SJSA1 (cell line): ENCODE results near the gene NUDT7. TPM values are rescaled to one million over a fixed set of nuclear protein-coding genes. Genes with fewer than 3 reads are reported as not detected.

ENCODE experiments used
- DNase-seq, 2 experiments: peaks; one replicate each; pipeline ENCODE4 v3.0.0-alpha.2; 2015 to 2020; ENCODE audit warnings: low spot score in 2 of 2, low read depth in 1 of 2
- H3K27ac ChIP-seq: fragments of 250-450 bp; sonication (Bioruptor Pico); 2 replicates; pipeline ENCODE4 v1.5.1; 2020; ENCODE audit warnings: mild to moderate bottlenecking, moderate library complexity
- H3K27me3 ChIP-seq: fragments of 250-450 bp; sonication (Bioruptor Pico); replicated peaks from 2 replicates; pipeline ENCODE4 v1.5.1; 2020; ENCODE audit warnings: mild to moderate bottlenecking, moderate library complexity
- H3K36me3 ChIP-seq: fragments of 250-450 bp; sonication (Bioruptor Pico); 2 replicates; pipeline ENCODE4 v1.5.1; 2020; ENCODE audit warnings: mild to moderate bottlenecking
- H3K4me1 ChIP-seq: fragments of 250-450 bp; sonication (Bioruptor Pico); replicated peaks from 2 replicates; pipeline ENCODE4 v1.6.1; 2021; ENCODE audit warnings: mild to moderate bottlenecking
- H3K4me3 ChIP-seq: fragments of 250-450 bp; sonication (Bioruptor Pico); 2 replicates; pipeline ENCODE4 v1.5.1; 2020; ENCODE audit warnings: mild to moderate bottlenecking
- H3K9me3 ChIP-seq: fragments of 250-450 bp; sonication (Bioruptor Pico); replicated peaks from 2 replicates; pipeline ENCODE4 v1.5.1; 2020; ENCODE audit warnings: mild to moderate bottlenecking
- total RNA-seq: library from RNA; depleted of rRNA; stranded (reverse); fragments of >200 nt; shearing (Covaris generic); gene quantifications from 2 replicates; pipeline ENCODE4 v1.2.3, GENCODE V29; 2014; rRNA removed

NUDT7 gene
- total RNA-seq, 1 experiment from 2014 or later: 2.8 TPM

GRCh38 chr16:77790912-77791311, 68.6 kb downstream of the NUDT7 start:
- H3K4me1 ChIP-seq: peaks cover 23% of the 10 kb centered on the region
- DNase-seq: no peak
- no peak overlapping the region for H3K4me3 ChIP-seq
- H3K27me3 ChIP-seq: peaks cover 40% of the 10 kb centered on the region
- H3K27ac ChIP-seq: no peak overlapping the region
- no peaks in the 10 kb centered on the region for H3K9me3 ChIP-seq
- no peaks in the 10 kb centered on the region for H3K36me3 ChIP-seq

Other genes with a start within 250 kb of the NUDT7 start
- 0.24 and 1.2 TPM in 2 replicates for gene VAT1L, start 66.0 kb downstream of the NUDT7 start, total RNA-seq